Ectodermal cell (in vitro differentiated cells): ENCODE data around the gene CHAF1A.

Experiments used
- H3K27ac ChIP-seq: 2 replicates; pipeline ENCODE4 v1.7.0; 2013; ENCODE audit warnings: mild to moderate bottlenecking, low read depth, low read length; ENCODE audit not compliant: insufficient read depth, poor library complexity, severe bottlenecking
- H3K27me3 ChIP-seq: 2 replicates; pipeline ENCODE4 v1.7.0; 2013; ENCODE audit warnings: mild to moderate bottlenecking, low read length; ENCODE audit not compliant: insufficient read depth, control insufficient read depth, poor library complexity, severe bottlenecking
- H3K36me3 ChIP-seq: one replicate; pipeline ENCODE4 v1.7.0; 2013; ENCODE audit warnings: low read length; ENCODE audit not compliant: control insufficient read depth, insufficient read depth
- H3K4me1 ChIP-seq: one replicate; pipeline ENCODE4 v1.7.0; 2013; ENCODE audit warnings: low read length; ENCODE audit not compliant: control insufficient read depth, insufficient read depth
- H3K4me3 ChIP-seq: 2 replicates; pipeline ENCODE4 v1.7.0; 2013; ENCODE audit warnings: low read depth, low read length, control low read depth; ENCODE audit not compliant: insufficient read depth
- H3K9me3 ChIP-seq: 2 replicates; pipeline ENCODE4 v1.7.0; 2013; ENCODE audit warnings: mild to moderate bottlenecking, low read length, moderate library complexity; ENCODE audit not compliant: control insufficient read depth
- WGBS, 2 experiments: methylation state at CpG; one replicate each; pipeline ENCODE4 v1.1.7; 2013; ENCODE audit warnings: missing lambda C conversion rate in 2 of 2; 5-methylcytosine and 5-hydroxymethylcytosine counted together

Gene CHAF1A

DNA sequence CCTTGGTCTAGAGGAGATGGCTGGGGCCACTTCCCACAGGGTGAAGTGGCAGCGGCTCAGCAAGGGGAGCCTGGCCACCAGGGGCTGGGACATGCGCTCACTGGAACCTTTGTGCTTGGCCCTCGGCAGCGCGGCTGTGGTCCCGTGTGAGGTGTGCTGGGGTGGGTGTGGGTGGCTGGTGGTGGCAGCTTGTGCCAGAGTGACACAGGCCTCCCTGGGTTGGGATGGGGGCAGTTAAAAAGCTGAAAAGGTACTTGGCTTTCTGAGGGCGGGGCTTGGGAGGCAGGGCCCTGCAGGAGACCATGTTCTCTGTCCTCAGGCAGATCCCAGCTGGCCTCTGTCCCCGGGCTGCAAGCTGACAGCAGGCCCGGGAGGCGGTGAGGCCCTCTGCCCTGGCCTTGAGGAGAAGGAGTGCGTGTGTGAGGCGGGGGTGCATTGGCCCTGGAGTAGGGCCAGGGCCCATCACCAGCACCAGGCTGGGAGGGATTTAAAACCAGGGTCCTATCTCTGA, 41.7 kb upstream of the CHAF1A start:
- Histone ChIP-seq H3K4me3 (no peak overlapping the region), H3K27me3 (no peaks in the 10 kb centered on the region), H3K9me3 (no peaks in the 10 kb centered on the region), H3K36me3 (peaks cover 31% of the 10 kb centered on the region), H3K4me1 (peaks cover 21% of the 10 kb centered on the region), H3K27ac (peak overlapping the region; percentile 60)
- 74% methylated on average over 12 of the region's 12 CpGs for WGBS, 2 experiments

- Histone ChIP-seq H3K4me3 (no peak overlapping the region), H3K27ac (peak overlapping the region; percentile 40), H3K27me3 (no peaks in the 10 kb centered on the region), H3K4me1 (peaks cover 21% of the 10 kb centered on the region), H3K9me3 (no peaks in the 10 kb centered on the region), H3K36me3 (peaks cover 31% of the 10 kb centered on the region)
- WGBS, 2 experiments = 88 to 89% methylated on average over 50 of the region's 50 CpGs
Measured at GRCh38 chr19:4361152-4362046, 41.0 kb upstream of the CHAF1A start.

DNA sequence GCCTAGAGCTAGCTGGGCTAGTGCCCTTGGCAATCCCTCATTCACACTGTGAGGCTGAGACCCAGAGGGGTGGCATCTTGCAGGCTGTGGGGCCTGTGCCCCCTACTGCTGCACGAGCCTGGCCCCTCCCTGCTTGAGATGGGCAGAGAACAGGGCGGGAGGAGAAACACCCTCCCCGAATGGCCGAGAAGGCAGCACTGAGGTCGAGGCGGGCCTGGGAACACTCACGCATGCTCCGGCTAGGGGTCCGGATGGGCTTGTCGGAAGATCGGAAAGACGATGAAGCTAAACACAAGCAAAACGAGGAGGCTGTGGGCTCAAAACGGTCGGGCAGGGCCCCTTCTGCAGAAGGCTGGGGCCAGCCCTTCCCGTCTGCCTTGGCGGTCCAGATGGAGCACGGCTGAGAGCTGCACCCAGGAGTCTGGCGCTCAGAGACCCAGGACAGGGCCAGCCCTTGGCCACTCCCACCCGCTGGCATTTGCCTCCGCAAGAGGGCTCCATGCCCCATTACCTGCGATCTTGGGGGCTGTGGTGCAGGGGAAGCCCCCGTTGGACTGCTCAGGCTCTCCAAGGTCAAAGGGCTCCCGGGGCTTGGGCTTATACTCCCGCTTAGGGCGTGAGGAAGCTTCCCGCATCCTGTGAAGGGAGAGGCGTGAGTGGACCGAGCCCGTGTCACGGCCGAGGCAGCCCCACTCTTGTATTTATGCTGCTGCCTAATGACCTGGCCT, 40.2 kb upstream of the CHAF1A start:
- 92 to 93% methylated on average over 32 of the region's 32 CpGs for WGBS, 2 experiments
- no peaks in the 10 kb centered on the region for H3K9me3 ChIP-seq
- H3K4me1 ChIP-seq = peaks cover 21% of the 10 kb centered on the region
- H3K27me3 ChIP-seq = no peaks in the 10 kb centered on the region
- H3K27ac ChIP-seq = no peak overlapping the region
- peaks cover 31% of the 10 kb centered on the region for H3K36me3 ChIP-seq
- H3K4me3 ChIP-seq = no peak overlapping the region

DNA sequence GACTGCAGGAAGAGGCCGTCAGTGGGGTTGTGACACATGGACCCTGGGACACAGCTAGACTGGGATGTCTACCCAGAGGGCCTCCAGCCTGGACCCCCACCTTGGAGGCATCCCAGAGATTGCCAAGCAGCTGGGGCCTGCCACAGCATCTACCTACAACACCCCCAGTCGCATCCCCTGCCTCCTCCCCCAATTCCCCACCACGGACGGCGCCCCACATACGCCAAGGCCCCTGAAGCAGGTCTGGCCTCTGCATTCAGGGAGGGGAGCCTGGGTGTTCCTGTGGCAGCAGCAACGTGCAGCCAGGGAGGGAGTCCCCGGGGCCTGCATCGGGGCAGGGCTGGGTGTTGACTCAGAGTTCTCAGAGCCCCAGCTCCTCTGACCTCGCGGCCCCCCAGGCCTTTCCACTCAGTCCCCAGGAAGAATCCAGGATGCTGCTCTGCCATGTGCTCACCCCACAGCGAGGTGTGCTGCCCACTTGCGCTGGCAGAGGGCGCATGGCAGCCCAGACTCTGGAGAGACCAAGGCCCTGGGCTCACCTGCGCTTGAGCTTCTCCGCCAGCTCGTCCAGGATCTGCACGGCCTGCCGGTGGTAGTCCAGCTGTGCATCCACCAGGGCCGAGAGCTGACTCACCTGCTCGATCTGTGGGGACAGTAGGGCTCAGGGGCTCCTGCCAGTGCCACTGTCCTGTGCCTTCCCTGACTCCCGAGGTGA, 39.5 kb upstream of the CHAF1A start:
- Histone ChIP-seq H3K9me3 (no peaks in the 10 kb centered on the region), H3K27ac (no peak overlapping the region), H3K27me3 (no peaks in the 10 kb centered on the region), H3K36me3 (peaks cover 27% of the 10 kb centered on the region), H3K4me1 (peaks cover 21% of the 10 kb centered on the region), H3K4me3 (no peak overlapping the region)
- WGBS, 2 experiments = 92 to 93% methylated on average over 22 of the region's 22 CpGs

DNA sequence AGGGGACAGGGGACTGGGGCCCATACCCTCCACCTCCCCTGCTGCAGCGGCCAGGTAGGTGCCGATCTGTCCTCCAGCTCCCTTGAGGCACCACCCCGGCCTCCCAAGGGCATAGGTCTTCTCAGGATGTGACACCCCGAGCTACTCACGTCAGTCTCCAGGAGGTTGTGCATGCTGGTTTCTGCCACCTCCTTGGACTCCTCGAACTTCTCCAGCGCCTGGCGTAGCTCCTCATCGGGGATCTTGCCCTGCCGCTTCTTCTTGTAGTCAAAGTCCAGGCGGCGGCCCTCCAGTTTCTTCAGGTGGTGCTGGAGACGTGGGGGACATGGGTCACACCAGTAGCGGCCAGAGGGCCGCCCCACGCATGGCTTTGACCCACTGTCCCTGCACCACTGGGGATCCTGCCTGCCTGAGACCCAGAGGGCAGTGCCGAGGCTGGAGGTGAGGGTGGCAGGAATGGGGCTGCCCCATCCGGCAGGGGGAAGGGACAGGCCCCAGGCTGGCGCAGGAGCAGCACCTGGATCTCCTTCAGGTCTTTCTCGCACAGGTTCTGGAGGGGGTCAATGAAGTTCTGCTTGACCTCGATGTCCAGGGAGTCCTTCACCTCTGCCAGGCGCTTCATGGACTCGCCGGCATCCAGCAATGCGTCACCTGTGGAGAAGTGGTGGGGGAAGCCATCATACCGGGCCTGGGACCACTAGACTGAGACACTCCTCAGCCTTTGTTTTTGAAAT, 38.7 kb upstream of the CHAF1A start:
- Histone ChIP-seq H3K36me3 (peaks cover 24% of the 10 kb centered on the region), H3K4me1 (peaks cover 27% of the 10 kb centered on the region), H3K27ac (no peak overlapping the region), H3K9me3 (no peaks in the 10 kb centered on the region), H3K27me3 (no peaks in the 10 kb centered on the region), H3K4me3 (no peak overlapping the region)
- 95% methylated on average over 26 of the region's 26 CpGs for WGBS, 2 experiments

DNA sequence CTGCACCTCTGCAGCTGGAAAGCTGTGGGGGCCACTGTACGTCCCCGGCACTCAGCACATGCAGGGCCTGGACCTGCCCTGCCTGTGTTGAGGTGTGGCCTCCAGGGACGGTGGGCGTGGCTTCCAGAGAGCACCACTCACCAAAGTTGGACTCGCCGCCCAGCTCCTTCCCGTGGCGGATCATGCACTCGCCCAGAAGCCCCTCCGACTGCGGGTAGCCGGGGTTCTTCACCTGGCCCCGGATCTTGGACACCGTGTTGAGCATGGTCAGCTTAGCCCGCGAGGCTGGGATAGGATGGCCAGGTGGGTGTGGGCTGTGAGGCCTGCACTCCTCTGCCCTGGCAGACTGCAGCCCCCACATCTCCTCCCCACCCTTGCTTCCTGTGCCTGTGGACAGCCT, 37.1 kb upstream of the CHAF1A start:
- H3K27ac ChIP-seq = no peak overlapping the region
- H3K36me3 ChIP-seq = peaks cover 17% of the 10 kb centered on the region
- 93 to 95% methylated on average over 16 of the region's 16 CpGs for WGBS, 2 experiments
- H3K9me3 ChIP-seq = no peaks in the 10 kb centered on the region
- H3K4me3 ChIP-seq = no peak overlapping the region
- peaks cover 37% of the 10 kb centered on the region for H3K4me1 ChIP-seq
- H3K27me3 ChIP-seq = no peaks in the 10 kb centered on the region

DNA sequence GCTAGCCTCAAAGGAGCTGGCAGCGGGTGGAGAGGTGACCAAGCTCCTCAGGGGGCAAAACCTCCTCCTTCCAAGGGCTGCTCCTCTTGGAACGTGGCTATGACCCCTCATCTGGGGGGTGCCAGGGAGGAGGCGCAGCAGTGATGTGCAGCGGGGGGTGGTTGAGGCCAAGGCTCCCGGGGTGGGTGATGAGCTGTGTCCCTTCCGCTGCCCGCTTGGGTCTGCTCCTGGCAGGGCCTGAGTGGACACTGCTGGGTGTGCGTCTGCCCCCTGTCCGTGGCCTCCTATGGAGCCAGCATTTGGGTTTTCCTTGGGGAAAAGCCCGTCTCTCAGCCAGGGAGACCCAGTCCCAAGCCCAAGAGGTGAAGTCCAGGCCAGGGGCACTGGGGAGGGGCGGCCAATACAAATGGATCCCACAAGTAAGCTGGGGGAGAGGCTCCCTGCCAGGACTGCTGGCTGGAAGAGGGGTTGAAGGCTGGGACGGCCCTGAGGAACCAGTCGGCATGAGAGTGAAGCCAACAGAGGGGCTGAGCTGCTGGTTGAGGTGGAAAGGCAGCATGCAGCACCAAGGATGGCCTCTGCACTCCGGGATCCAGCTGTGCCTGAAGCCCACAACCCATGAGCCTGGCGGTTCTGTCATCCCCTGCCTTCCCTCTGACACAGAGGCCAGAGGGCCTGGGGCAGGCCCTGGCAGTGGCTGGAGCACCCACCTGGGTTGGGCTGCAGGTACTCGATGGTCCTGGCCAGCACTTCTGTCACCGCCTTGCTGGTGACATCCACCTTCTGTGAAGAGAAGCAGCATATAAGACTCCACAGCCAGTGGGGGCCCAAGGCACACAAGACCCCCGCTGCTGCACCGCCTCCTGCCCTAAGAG, 36.4 kb upstream of the CHAF1A start:
- 95 to 96% methylated on average over 19 of the region's 19 CpGs for whole genome bisulfite sequencing, 2 experiments
- H3K27ac ChIP-seq = no peak overlapping the region
- no peaks in the 10 kb centered on the region for H3K27me3 ChIP-seq

GRCh38 chr19:4366666-4367335, 35.6 kb upstream of the CHAF1A start:
- WGBS, 2 experiments = 96% methylated on average over 16 of the region's 16 CpGs
- Histone ChIP-seq H3K36me3 (peaks cover 11% of the 10 kb centered on the region), H3K27ac (no peak overlapping the region), H3K4me1 (peaks cover 23% of the 10 kb centered on the region), H3K9me3 (no peaks in the 10 kb centered on the region), H3K27me3 (no peaks in the 10 kb centered on the region), H3K4me3 (no peak overlapping the region)

More for the DNA sequence above, 36.4 kb upstream of the CHAF1A start:
- Histone ChIP-seq H3K36me3 (peaks cover 17% of the 10 kb centered on the region), H3K4me1 (peaks cover 30% of the 10 kb centered on the region), H3K4me3 (no peak overlapping the region), H3K9me3 (no peaks in the 10 kb centered on the region)
